Embryonic facial prominence (tissue), 1 donor: Measurements from ENCODE around the gene GRK7.
"Not testable (repeated sequence)": the region's sequence is repeated elsewhere in the genome, so short reads cannot be mapped to it uniquely, and the experiment has no call there.

Experiments
- DNase-seq: peaks from one replicate; pipeline ENCODE4 v3.0.0-alpha.2; 2016; ENCODE audit errors: extremely low spot score

The GRK7 gene

GRCh38 chr3:141795276-141795675 is 32.1 kb downstream of the GRK7 start:
- DNase-seq, result no peak

GRCh38 chr3:141795741-141796080 is 32.5 kb downstream of the GRK7 start:
- no peak for DNase-seq

- no peak for DNase-seq
Observed at GRCh38 chr3:141796081-141796888, 33.1 kb downstream of the GRK7 start.

GRCh38 chr3:141796889-141797781 is 33.9 kb downstream of the GRK7 start:
- peak; percentile 29 for DNase-seq

GRCh38 chr3:141797819-141798447 is 34.7 kb downstream of the GRK7 start:
- no peak for DNase-seq

GRCh38 chr3:141798448-141798845 is 35.2 kb downstream of the GRK7 start:
- DNase-seq, result no peak

GRCh38 chr3:141802316-141803077 is 39.3 kb downstream of the GRK7 start:
- DNase-seq, result no peak

GRCh38 chr3:141803538-141803937 is 40.3 kb downstream of the GRK7 start:
- DNase-seq, result not testable (repeated sequence)

GRCh38 chr3:141804447-141804777 is 41.2 kb downstream of the GRK7 start:
- no peak for DNase-seq

GRCh38 chr3:141804778-141805639 is 41.8 kb downstream of the GRK7 start:
- no peak for DNase-seq

- DNase-seq, result no peak
Observed at GRCh38 chr3:141807277-141808033, 44.2 kb downstream of the GRK7 start.

- no peak for DNase-seq
Observed at GRCh38 chr3:141808586-141808985, 45.4 kb downstream of the GRK7 start.

- no peak for DNase-seq
Observed at GRCh38 chr3:141810161-141810560, 47.0 kb downstream of the GRK7 start.

GRCh38 chr3:141811348-141811747 is 48.1 kb downstream of the GRK7 start:
- DNase-seq, result no peak

- DNase-seq, result no peak
Observed at GRCh38 chr3:141812084-141812483, 48.9 kb downstream of the GRK7 start.

GRCh38 chr3:141812586-141812985 is 49.4 kb downstream of the GRK7 start:
- DNase-seq, result no peak
